HepG2 (cell line): ENCODE results near the gene ADARB2. TPM values are rescaled to one million over a fixed set of nuclear protein-coding genes. Genes with fewer than 3 reads are reported as not detected.

Experiments used
- ATAC-seq: fragments of 200-7000 bp; cut with Tn5 transposase; 3 replicates; pipeline ENCODE4 v1.9.1; 2020; ENCODE audit warnings: mild to moderate bottlenecking, moderate library complexity
- BruUV-seq: library from RNA; stranded (reverse); fragments of 400-500 nt; replicated peaks from 2 replicates; lab custom pipeline; 2021; lab: Mats Ljungman, UMichigan
- CTCF ChIA-PET: fragments of 300-600 bp; formaldehyde crosslinking; extraction: SDS; loops from one replicate; lab custom pipeline; 2021; ENCODE audit warnings: low total read pairs, inconsistent platforms, low intra/inter-chr PET ratio; lab: Yijun Ruan, JAX
- POLR2A ChIA-PET: fragments of 350-600 bp; sonication (Branson Sonifier 250); formaldehyde crosslinking; loops from one replicate; lab custom pipeline; 2020; ENCODE audit warnings: antibody characterized with exemption, inconsistent platforms; lab: Yijun Ruan, JAX
- DNase-seq: peaks from one replicate; pipeline ENCODE4 v3.0.0-alpha.2; 2015; ENCODE audit warnings: low spot score
- FAIRE-seq: peaks from 3 replicates; lab custom pipeline; 2011; peaks lifted over from hg19 to GRCh38; lab: Jason Lieb, UNC
- H2AFZ ChIP-seq: one replicate; pipeline ENCODE4 v1.6.1; 2011; ENCODE audit warnings: low read length, inconsistent platforms
- H3K27ac ChIP-seq: fragments of 300-600 bp; 3 replicates; pipeline ENCODE4 v1.8.0; 2011; ENCODE audit warnings: mixed run types, mild to moderate bottlenecking, mixed read lengths, low read length, inconsistent platforms; ENCODE audit not compliant: insufficient read depth; ENCODE audit errors: extremely low read length
- H3K27me3 ChIP-seq, 2 experiments: fragments of 200-600 bp in 1 of 2; 2 replicates in 1 of 2; 3 replicates in 1 of 2; pipeline versions ENCODE4 v1.6.0 to v1.8.0; 2011; ENCODE audit warnings: low read length in 2 of 2, mild to moderate bottlenecking in 2 of 2, moderate library complexity in 2 of 2, inconsistent platforms in 1 of 2; ENCODE audit not compliant: insufficient read depth in 2 of 2, control insufficient read depth in 1 of 2
- H3K36me3 ChIP-seq, 2 experiments: fragments of 200-600 bp in 1 of 2; replicated peaks in 1 of 2; 2 replicates in 1 of 2; 3 replicates in 1 of 2; pipeline versions ENCODE4 v1.5.1 to v1.8.0; 2011; ENCODE audit warnings: low read length in 2 of 2, inconsistent platforms in 1 of 2; ENCODE audit not compliant: insufficient read depth in 2 of 2, control insufficient read depth in 1 of 2
- H3K4me1 ChIP-seq: 2 replicates; pipeline ENCODE4 v1.5.1; 2012; ENCODE audit warnings: low read length, inconsistent platforms; ENCODE audit not compliant: insufficient read depth
- H3K4me2 ChIP-seq: 2 replicates; pipeline ENCODE4 v1.6.0; 2011; ENCODE audit warnings: low read depth, low read length, inconsistent platforms
- H3K4me3 ChIP-seq, 3 experiments: fragments of 200-600 bp in 1 of 3; sonication (generic), shearing (Covaris generic) in 1 of 3; replicated peaks in 1 of 3; 2 replicates each; pipeline ENCODE4 v1.5.1; 2011 to 2016; ENCODE audit warnings: low read length in 3 of 3, inconsistent platforms in 2 of 3, low read depth in 2 of 3, mild to moderate bottlenecking in 2 of 3, control low read depth in 1 of 3, mixed read lengths in 1 of 3; ENCODE audit not compliant: insufficient read depth in 1 of 3
- H3K79me2 ChIP-seq: one replicate; pipeline ENCODE4 v1.6.1; 2011; ENCODE audit warnings: low read length, inconsistent platforms; ENCODE audit not compliant: insufficient read depth
- H3K9ac ChIP-seq: 2 replicates; pipeline ENCODE4 v1.6.0; 2011; ENCODE audit warnings: mild to moderate bottlenecking, low read depth, low read length, inconsistent platforms; ENCODE audit not compliant: insufficient read depth
- H3K9me3 ChIP-seq: 2 replicates; pipeline ENCODE4 v1.5.1; 2012; ENCODE audit warnings: mild to moderate bottlenecking, low read length
- H4K20me1 ChIP-seq: 2 replicates; pipeline ENCODE4 v1.6.0; 2011; ENCODE audit warnings: inconsistent platforms, mild to moderate bottlenecking, low read length, moderate library complexity; ENCODE audit not compliant: insufficient read depth
- AHR ChIP-seq: IDR thresholded peaks from 2 replicates; pipeline ENCODE4 v1.6.1; 2018; ENCODE audit warnings: missing genetic modification reagents, missing compliant biosample characterization
- CCAR2 ChIP-seq: fragments of 200-400 bp; formaldehyde crosslinking; optimal IDR thresholded peaks from 2 replicates; pipeline ENCODE3; 2018; ENCODE audit warnings: low read depth, mild to moderate bottlenecking, low read length, moderate library complexity
- EED ChIP-seq: sonication (generic); formaldehyde crosslinking; IDR thresholded peaks from 2 replicates; pipeline ENCODE4 v1.5.0; 2020; ENCODE audit warnings: mild to moderate bottlenecking, missing genetic modification reagents
- IRF2 ChIP-seq: IDR thresholded peaks from 2 replicates; pipeline ENCODE4 v1.6.1; 2018; ENCODE audit warnings: missing genetic modification reagents, missing compliant biosample characterization
- KLF6 ChIP-seq: IDR thresholded peaks from 2 replicates; pipeline ENCODE4 v1.8.0; 2016; ENCODE audit warnings: missing biosample characterization, missing genetic modification reagents
- PRDM10 ChIP-seq: sonication (generic); formaldehyde crosslinking; IDR thresholded peaks from 2 replicates; pipeline ENCODE4 v1.4.0; 2020; ENCODE audit warnings: low read depth, missing genetic modification reagents
- ZEB1 ChIP-seq: IDR thresholded peaks from 2 replicates; pipeline ENCODE4 v1.6.1; 2012; ENCODE audit warnings: mild to moderate bottlenecking, low read depth, inconsistent platforms; ENCODE audit not compliant: insufficient replicate concordance
- ZFX ChIP-seq: sonication (generic); formaldehyde crosslinking; IDR thresholded peaks from 2 replicates; pipeline ENCODE4 v1.4.0; 2020; ENCODE audit warnings: mild to moderate bottlenecking, low read depth, missing genetic modification reagents, moderate library complexity
- ZGPAT ChIP-seq: IDR thresholded peaks from 2 replicates; pipeline ENCODE4 v1.6.1; 2016; ENCODE audit warnings: mild to moderate bottlenecking
- ZNF3 ChIP-seq: IDR thresholded peaks from 2 replicates; pipeline ENCODE4 v1.7.0; 2017; ENCODE audit warnings: inconsistent platforms
- ZNF432 ChIP-seq: sonication (generic); formaldehyde crosslinking; IDR thresholded peaks from 2 replicates; pipeline ENCODE4 v1.5.0; 2020; ENCODE audit warnings: missing genetic modification reagents, mild to moderate bottlenecking, borderline replicate concordance
- ZNF780A ChIP-seq: sonication (generic); formaldehyde crosslinking; IDR thresholded peaks from 2 replicates; pipeline ENCODE4 v1.8.0; 2022; ENCODE audit warnings: mild to moderate bottlenecking, missing genetic modification reagents, moderate library complexity
- ZNF790 ChIP-seq: sonication (generic); formaldehyde crosslinking; IDR thresholded peaks from 2 replicates; pipeline ENCODE4 v1.8.0; 2022; ENCODE audit warnings: missing genetic modification reagents, mild to moderate bottlenecking, borderline replicate concordance
- WGBS: methylation state at CpG from one replicate; pipeline ENCODE4 v1.1.6; 2017; ENCODE audit warnings: low lambda C conversion rate; 5-methylcytosine and 5-hydroxymethylcytosine counted together
- in situ Hi-C: cut with HindIII; loops from 2 replicates; pipeline ENCODE4 v1.10.0; 2017; ENCODE audit warnings: low pct_unique_long_range_greater_than_20kb; ENCODE audit not compliant: extremely low pct_ligation_motif_present
- intact Hi-C: fragments of 100-400 bp; cut with micrococcal nuclease; formaldehyde crosslinking; loops from one replicate; pipeline ENCODE4 v1.10.0; 2022; ENCODE audit not compliant: unreplicated experiment
- polyA plus RNA-seq, 8 experiments: library from polyadenylated mRNA; depleted of rRNA in 3 of 8; stranded (reverse) in 7 of 8; unstranded in 1 of 8; fragments of >200 nt; fragmentation: Illumina TruSeq in 4 of 8; extraction: Trizol in 4 of 8; gene quantifications; 2 replicates each; pipeline versions ENCODE4 v1.2.1 to v1.2.3, GENCODE V29; 2011 to 2016; ENCODE audit warnings: low read depth in 4 of 8, missing spikeins in 1 of 8, mixed read lengths in 1 of 8; ENCODE audit not compliant: insufficient read depth in 1 of 8
- total RNA-seq, 5 experiments: library from RNA; depleted of rRNA; stranded (reverse); fragments of >200 nt; fragmentation: Illumina TruSeq; extraction: Trizol; gene quantifications; 2 replicates each; pipeline ENCODE4 v1.2.3, GENCODE V29; 2016; ENCODE audit warnings: low read depth in 1 of 5

ADARB2 gene
- total and polyA plus RNA-seq, 2 of the 13 experiments (the other 11 are each of a cell fraction or from before 2014, with no cell fraction given) = not detected

- Histone ChIP-seq H3K36me3 (no peaks in the 10 kb centered on the region), H3K4me1 (no peaks in the 10 kb centered on the region), H4K20me1 (no peaks in the 10 kb centered on the region), H3K4me3 (no peak overlapping the region), H3K9me3 (no peaks in the 10 kb centered on the region), H2AFZ (no peak overlapping the region), H3K27ac (no peak overlapping the region), H3K4me2 (no peak overlapping the region), H3K79me2 (no peaks in the 10 kb centered on the region), H3K9ac (no peak overlapping the region), H3K27me3 (peaks cover 6 to 52% of the 10 kb centered on the region in 2 experiments)
- ChIA-PET POLR2A (no interaction called here), CTCF (no interaction called here)
- WGBS = 23% methylated on average over 24 of the region's 29 CpGs
- DNase-seq (no peak), FAIRE-seq (no peak), ATAC-seq (no peak)
- BruUV-seq = no TSS peak
- intact Hi-C loops (no loop called here), in situ Hi-C loops (no loop called here)
- TF ChIP-seq CCAR2 (no peak), ZNF780A (CRISPR knock-in tag) (no peak)
Measured at GRCh38 chr10:1516492-1517165, 220.7 kb downstream of the ADARB2 start.

- FAIRE-seq (no peak), ATAC-seq (no peak), DNase-seq (no peak)
- ChIA-PET CTCF (no interaction called here), POLR2A (no interaction called here)
- H3K9ac ChIP-seq = no peak overlapping the region
- H3K27me3 ChIP-seq = peaks cover 6 to 52% of the 10 kb centered on the region in 2 experiments
- in situ Hi-C loops (no loop called here), intact Hi-C loops (no loop called here)
- 6% methylated on average over 17 of the region's 18 CpGs for WGBS
- no peak overlapping the region for H2AFZ ChIP-seq
- H3K4me3 ChIP-seq = no peak overlapping the region
- H4K20me1 ChIP-seq = no peaks in the 10 kb centered on the region
- H3K4me2 ChIP-seq = no peak overlapping the region
- H3K36me3 ChIP-seq = no peaks in the 10 kb centered on the region
- H3K79me2 ChIP-seq = no peaks in the 10 kb centered on the region
- no peaks in the 10 kb centered on the region for H3K9me3 ChIP-seq
- no peak overlapping the region for H3K27ac ChIP-seq
- BruUV-seq = no TSS peak
- H3K4me1 ChIP-seq = no peaks in the 10 kb centered on the region
- TF ChIP-seq EED (no peak), PRDM10 (CRISPR knock-in tag) (no peak), IRF2 (no peak), ZNF432 (no peak), KLF6 (CRISPR knock-in tag) (no peak), ZEB1 (no peak), ZFX (CRISPR knock-in tag) (no peak), AHR (CRISPR knock-in tag) (no peak), ZGPAT (CRISPR knock-in tag) (no peak), ZNF790 (CRISPR knock-in tag) (no peak), ZNF3 (CRISPR knock-in tag) (no peak)
Measured at GRCh38 chr10:1515780-1516491, 221.4 kb downstream of the ADARB2 start.
